ENCODE measurements around the gene NADSYN1.

NADSYN1 gene

GRCh38 chr11:71458146-71459070 is 5.4 kb downstream of the NADSYN1 start:
- FAIRE-seq (no peak), DNase-seq (ENCODE audit: insufficient read length, low spot score) (no peak)
- TF ChIP-seq CTCF (IDR thresholded peaks at IDR 0.05; ENCODE audit: insufficient read depth, missing control alignments) = no peak

- no peak for FAIRE-seq
- TF ChIP-seq CTCF (IDR thresholded peaks at IDR 0.05; ENCODE audit: insufficient read depth, missing control alignments) = no peak
- no peak for DNase-seq (ENCODE audit: insufficient read length, low spot score)
Measured at GRCh38 chr11:71459076-71459766, 6.2 kb downstream of the NADSYN1 start.

GRCh38 chr11:71459767-71460320 is 6.8 kb downstream of the NADSYN1 start:
- FAIRE-seq = no peak
- TF ChIP-seq CTCF (IDR thresholded peaks at IDR 0.05; ENCODE audit: insufficient read depth, missing control alignments) = no peak
- DNase-seq (ENCODE audit: insufficient read length, low spot score) = no peak

GRCh38 chr11:71461696-71462095 is 8.7 kb downstream of the NADSYN1 start:
- FAIRE-seq = no peak

GRCh38 chr11:71462726-71463125 is 9.7 kb downstream of the NADSYN1 start:
- FAIRE-seq = no peak
- no peak for DNase-seq (ENCODE audit: insufficient read length, low spot score)
- no peak for TF ChIP-seq CTCF (IDR thresholded peaks at IDR 0.05; ENCODE audit: insufficient read depth, missing control alignments)

More at GRCh38 chr11:71461696-71462095, 8.7 kb downstream of the NADSYN1 start:
- DNase-seq (ENCODE audit: insufficient read length, low spot score) = no peak
- no peak for TF ChIP-seq CTCF (IDR thresholded peaks at IDR 0.05; ENCODE audit: insufficient read depth, missing control alignments)

GRCh38 chr11:71463331-71464211 is 10.6 kb downstream of the NADSYN1 start:
- no peak for DNase-seq (ENCODE audit: insufficient read length, low spot score)
- no peak for FAIRE-seq
- no peak for TF ChIP-seq CTCF (IDR thresholded peaks at IDR 0.05; ENCODE audit: insufficient read depth, missing control alignments)
